ENCODE results near the gene RPL38. TPM values are rescaled to one million over a fixed set of nuclear protein-coding genes. Genes with fewer than 3 reads are reported as not detected.

The RPL38 gene
- 294 and 362 TPM in 2 replicates for total RNA-seq

DNA sequence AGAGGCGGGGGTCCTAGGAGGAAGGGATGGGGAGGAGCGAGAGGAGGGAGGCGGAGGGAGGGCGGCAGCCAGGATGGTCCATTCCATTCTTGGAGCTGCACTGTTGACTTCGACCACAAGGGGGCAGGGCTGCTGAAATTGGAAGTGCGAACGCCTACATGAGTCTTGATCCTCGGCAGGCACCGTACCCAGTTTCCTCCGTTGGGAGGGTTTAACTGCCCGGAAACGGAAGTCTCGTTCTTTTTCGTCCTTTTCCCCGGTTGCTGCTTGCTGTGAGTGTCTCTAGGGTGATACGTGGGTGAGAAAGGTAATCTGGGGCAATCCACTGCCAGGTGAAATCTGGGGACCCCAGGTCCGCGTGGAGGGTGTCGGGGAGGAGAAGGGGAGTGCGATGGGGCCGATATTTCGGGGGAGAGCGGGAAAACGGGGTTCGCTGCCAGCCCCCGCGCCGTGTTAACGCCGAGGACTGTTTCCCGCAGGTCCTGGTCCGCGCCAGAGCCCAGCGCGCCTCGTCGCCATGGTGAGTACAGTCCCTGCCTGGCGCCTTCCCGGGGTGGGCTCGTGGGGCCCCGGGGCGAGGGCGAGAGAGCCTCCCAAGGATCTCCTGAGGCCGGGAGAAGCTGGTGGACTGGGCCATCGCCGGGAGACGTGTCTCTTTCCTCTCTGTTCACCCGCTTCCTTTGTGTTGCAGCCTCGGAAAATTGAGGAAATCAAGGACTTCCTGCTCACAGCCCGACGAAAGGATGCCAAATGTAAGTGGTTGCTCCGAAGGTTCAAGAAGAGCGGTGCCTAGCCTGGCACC is at the start of gene RPL38:
TSS of gene RPL38 (plus strand) at position 240 of the 802 bp plus-strand sequence. CDS start at position 518, 278 bp downstream.

DNA sequence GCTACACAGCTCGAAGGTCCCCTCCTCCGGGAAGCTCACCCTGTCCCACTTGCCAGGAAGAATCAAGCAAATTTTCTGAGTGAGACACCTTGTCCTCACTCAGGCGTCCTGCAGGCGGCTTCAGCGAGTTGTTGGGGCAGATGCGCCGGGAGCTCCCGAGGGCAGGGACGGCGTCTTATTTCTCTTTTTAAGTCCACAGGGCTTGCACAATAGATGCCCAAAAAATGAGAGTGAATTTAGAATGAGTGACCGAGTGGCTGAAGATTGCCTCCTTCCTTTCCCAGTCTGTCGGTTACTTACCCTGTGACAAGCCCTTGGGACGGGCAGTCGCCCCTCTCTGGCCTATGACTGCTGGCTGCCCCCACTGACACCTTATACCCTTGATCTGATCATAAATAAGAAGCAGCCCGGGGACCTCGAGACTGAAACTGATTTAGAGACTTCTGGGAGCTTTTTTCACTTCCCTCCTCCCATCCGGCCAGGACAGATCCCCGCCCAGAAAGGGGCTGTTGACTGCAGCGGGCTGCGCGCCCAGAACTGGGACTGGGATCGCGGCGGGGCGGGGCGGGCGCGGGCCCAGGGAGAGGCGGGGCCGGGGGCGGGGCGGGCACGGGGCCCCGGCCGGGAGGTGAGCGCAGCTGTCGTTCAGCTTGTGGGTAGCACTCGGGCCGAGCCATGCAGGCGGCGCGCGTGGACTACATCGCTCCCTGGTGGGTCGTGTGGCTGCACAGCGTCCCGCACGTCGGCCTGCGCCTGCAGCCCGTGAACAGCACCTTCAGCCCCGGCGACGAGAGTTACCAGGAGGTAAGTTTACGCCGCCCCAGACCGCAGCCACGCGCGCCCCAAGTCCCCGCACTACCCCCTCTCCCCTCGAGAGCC is 9.7 kb downstream of the RPL38 start, which contains the start of gene TTYH2:
TSS of gene TTYH2 (plus strand) at position 659 of the 879 bp plus-strand sequence. CDS start at position 676, 17 bp downstream.

Other genes starting within 250 kb of the RPL38 start
- 2.5 and 5.2 TPM in 2 replicates for gene TTYH2, start 9.9 kb downstream of the RPL38 start, total RNA-seq
- gene DNAI2, start 70.6 kb downstream of the RPL38 start, total RNA-seq: not detected in 2 replicates
- not detected in 2 replicates for gene KIF19, start 122.5 kb downstream of the RPL38 start, total RNA-seq
- gene BTBD17, start 158.2 kb downstream of the RPL38 start, total RNA-seq: not detected in 2 replicates
- gene GPR142, start 163.8 kb downstream of the RPL38 start, total RNA-seq: not detected in 2 replicates
- gene GPRC5C, start 228.4 kb downstream of the RPL38 start, total RNA-seq: 1.3 and 1.6 TPM in 2 replicates

Measured in bronchus fibroblast of lung (primary cell).